Gastroesophageal sphincter (tissue), 4 donors: ENCODE results near the gene CREBBP. TPM values are rescaled to one million over a fixed set of nuclear protein-coding genes. Genes with fewer than 3 reads are reported as not detected.

Experiments used
- ATAC-seq: fragments of 150-250 bp; one replicate; pipeline ENCODE4 v1.9.1; 2016; ENCODE audit warnings: mild to moderate bottlenecking, moderate library complexity
- H3K27ac ChIP-seq, 4 donors: fragments of 200-600 bp; sonication (generic) in 3 of 4; 1 replicate in 3 of 4; 2 replicates in 1 of 4; pipeline ENCODE4 v1.5.1; 2016 to 2019
- H3K27me3 ChIP-seq: fragments of 200-600 bp; sonication (generic); one replicate; pipeline ENCODE4 v1.5.1; 2019
- H3K36me3 ChIP-seq, 2 donors: fragments of 200-600 bp; sonication (generic); one replicate each; pipeline ENCODE4 v1.5.1; 2019; ENCODE audit warnings: control low read depth in 1 of 2
- H3K4me1 ChIP-seq, 3 donors: fragments of 200-600 bp; sonication (generic); 1 replicate in 2 of 3; 2 replicates in 1 of 3; pipeline ENCODE4 v1.5.1; 2016 to 2019; ENCODE audit warnings: control low read depth in 2 of 3
- H3K4me3 ChIP-seq, 2 donors: fragments of 200-600 bp; sonication (generic); one replicate each; pipeline ENCODE4 v1.5.1; 2019; ENCODE audit warnings: mild to moderate bottlenecking in 1 of 2, moderate library complexity in 1 of 2
- H3K9me3 ChIP-seq, 3 donors: fragments of 200-600 bp; sonication (generic); one replicate each; pipeline ENCODE4 v1.5.1; 2017 to 2019; ENCODE audit warnings: control low read depth in 2 of 3
- EP300 ChIP-seq: sonication (generic); formaldehyde crosslinking; IDR thresholded peaks from one replicate; pipeline ENCODE4 v1.6.1; 2017; ENCODE audit warnings: antibody characterized with exemption, mild to moderate bottlenecking
- POLR2A ChIP-seq, 2 donors: fragments of 450-650 bp; IDR thresholded peaks; one replicate each; pipeline ENCODE4 v1.6.1; 2017; ENCODE audit warnings: antibody characterized with exemption in 2 of 2, mild to moderate bottlenecking in 2 of 2, moderate library complexity in 1 of 2
- POLR2AphosphoS5 ChIP-seq: sonication (generic); formaldehyde crosslinking; IDR thresholded peaks from one replicate; pipeline ENCODE4 v1.6.1; 2017; ENCODE audit warnings: antibody characterized with exemption
- WGBS, 2 donors: methylation state at CpG; one replicate each; pipeline ENCODE4 v1.1.5; 2018; ENCODE audit warnings: low coverage in 1 of 2; 5-methylcytosine and 5-hydroxymethylcytosine counted together
- total RNA-seq, 4 donors: library from RNA; depleted of rRNA; stranded (reverse); fragments of >200 nt; gene quantifications; one replicate each; pipeline ENCODE4 v1.1.0, GENCODE V29; 2016
- TF ChIP-seq, protein P1 (sequence below), 4 experiments: fragments of 200-600 bp in 2 of 4; fragments of 450-650 bp in 2 of 4; sonication (generic) in 1 of 4; IDR thresholded peaks; one replicate each; pipeline ENCODE4 v1.5.1; 2017 to 2019; ENCODE audit warnings: antibody characterized with exemption in 4 of 4, mild to moderate bottlenecking in 2 of 4, moderate library complexity in 2 of 4

CREBBP gene
- total RNA-seq, 4 donors from 2014 or later: 45.9 to 115 (median 61.7) TPM

DNA sequence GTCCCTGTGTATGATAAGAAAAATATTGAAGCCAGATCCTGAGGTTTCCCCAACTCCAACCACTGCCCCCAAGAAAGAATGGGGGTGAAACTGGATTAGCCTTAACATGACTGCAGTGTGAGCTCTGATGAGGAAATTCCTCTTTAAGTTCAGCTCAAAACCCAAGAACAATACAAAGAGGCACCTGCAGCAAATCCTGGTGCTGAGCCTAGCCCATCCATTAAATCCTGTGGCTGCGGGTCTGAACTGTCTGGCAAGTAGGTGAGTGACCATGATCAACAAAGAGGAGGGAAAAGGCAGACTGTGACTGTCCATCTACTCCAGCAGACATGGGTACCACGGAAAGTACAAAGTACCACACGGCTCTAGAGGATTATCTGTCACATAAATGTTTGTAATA is 64.2 kb downstream of the CREBBP start:
- 60 to 63% methylated on average over 1 to 3 of the region's 3 CpGs for WGBS, 2 donors
- no peak for TF ChIP-seq EP300
- no peak for TF ChIP-seq POLR2A (IDR thresholded peaks at IDR 0.05)
- TF ChIP-seq, protein P1, sequence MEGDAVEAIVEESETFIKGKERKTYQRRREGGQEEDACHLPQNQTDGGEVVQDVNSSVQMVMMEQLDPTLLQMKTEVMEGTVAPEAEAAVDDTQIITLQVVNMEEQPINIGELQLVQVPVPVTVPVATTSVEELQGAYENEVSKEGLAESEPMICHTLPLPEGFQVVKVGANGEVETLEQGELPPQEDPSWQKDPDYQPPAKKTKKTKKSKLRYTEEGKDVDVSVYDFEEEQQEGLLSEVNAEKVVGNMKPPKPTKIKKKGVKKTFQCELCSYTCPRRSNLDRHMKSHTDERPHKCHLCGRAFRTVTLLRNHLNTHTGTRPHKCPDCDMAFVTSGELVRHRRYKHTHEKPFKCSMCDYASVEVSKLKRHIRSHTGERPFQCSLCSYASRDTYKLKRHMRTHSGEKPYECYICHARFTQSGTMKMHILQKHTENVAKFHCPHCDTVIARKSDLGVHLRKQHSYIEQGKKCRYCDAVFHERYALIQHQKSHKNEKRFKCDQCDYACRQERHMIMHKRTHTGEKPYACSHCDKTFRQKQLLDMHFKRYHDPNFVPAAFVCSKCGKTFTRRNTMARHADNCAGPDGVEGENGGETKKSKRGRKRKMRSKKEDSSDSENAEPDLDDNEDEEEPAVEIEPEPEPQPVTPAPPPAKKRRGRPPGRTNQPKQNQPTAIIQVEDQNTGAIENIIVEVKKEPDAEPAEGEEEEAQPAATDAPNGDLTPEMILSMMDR (IDR thresholded peaks at IDR 0.05): no peak
- no peak for TF ChIP-seq POLR2AphosphoS5
- no peak overlapping the region for H3K27ac ChIP-seq
- H3K27me3 ChIP-seq: no peaks in the 10 kb centered on the region
- no peaks in the 10 kb centered on the region for H3K36me3 ChIP-seq
- H3K4me3 ChIP-seq: no peak overlapping the region
- H3K9me3 ChIP-seq: no peaks in the 10 kb centered on the region
- no peak for ATAC-seq
- peaks cover 12 to 91% (median 32%) of the 10 kb centered on the region in 3 donors for H3K4me1 ChIP-seq

DNA sequence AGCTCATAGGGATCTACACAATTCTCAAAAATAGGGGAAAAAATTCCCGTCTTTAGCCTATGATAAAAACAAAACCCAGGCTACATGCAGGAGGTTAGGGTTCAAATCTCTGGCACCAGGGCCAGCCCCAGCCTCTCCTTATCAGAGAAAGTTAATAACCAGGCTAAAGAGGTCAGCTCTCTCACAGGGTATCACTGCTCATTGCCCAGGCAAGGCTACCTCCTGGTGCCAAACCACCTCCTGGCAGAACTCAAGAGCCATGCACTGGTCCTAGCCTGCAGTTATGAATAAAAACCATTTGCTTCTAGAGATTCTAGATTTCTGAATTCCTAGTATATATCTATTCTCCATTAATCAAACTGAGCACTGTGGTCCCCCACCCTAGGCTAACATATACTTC is 65.8 kb downstream of the CREBBP start:
- Histone ChIP-seq H3K4me1 (peaks cover 11 to 88% (median 24%) of the 10 kb centered on the region in 3 donors), H3K36me3 (peaks cover 0 to 8% of the 10 kb centered on the region in 2 donors), H3K9me3 (no peaks in the 10 kb centered on the region), H3K27ac (no peak overlapping the region), H3K4me3 (no peak overlapping the region), H3K27me3 (no peaks in the 10 kb centered on the region)
- WGBS, 2 donors: 83 to 100% methylated on average over 1 of the region's 1 CpG
- ATAC-seq: no peak
- TF ChIP-seq POLR2A (IDR thresholded peaks at IDR 0.05) (no peak), EP300 (no peak), POLR2AphosphoS5 (no peak)
- TF ChIP-seq, protein P1 (IDR thresholded peaks at IDR 0.05): no peak

GRCh38 chr16:3812469-3813172 is 67.9 kb downstream of the CREBBP start:
- no peak for ATAC-seq
- Histone ChIP-seq H3K27ac (no peak overlapping the region), H3K4me1 (peaks cover 2 to 81% (median 11%) of the 10 kb centered on the region in 3 donors), H3K4me3 (no peak overlapping the region), H3K9me3 (no peaks in the 10 kb centered on the region), H3K36me3 (peaks cover 0 to 30% of the 10 kb centered on the region in 2 donors), H3K27me3 (no peaks in the 10 kb centered on the region)
- 72 to 92% methylated on average over 6 to 7 of the region's 8 CpGs for WGBS, 2 donors
- no peak for TF ChIP-seq EP300
- TF ChIP-seq, protein P1 (IDR thresholded peaks at IDR 0.05): no peak
- no peak for TF ChIP-seq POLR2A (IDR thresholded peaks at IDR 0.05)
- TF ChIP-seq POLR2AphosphoS5: no peak

DNA sequence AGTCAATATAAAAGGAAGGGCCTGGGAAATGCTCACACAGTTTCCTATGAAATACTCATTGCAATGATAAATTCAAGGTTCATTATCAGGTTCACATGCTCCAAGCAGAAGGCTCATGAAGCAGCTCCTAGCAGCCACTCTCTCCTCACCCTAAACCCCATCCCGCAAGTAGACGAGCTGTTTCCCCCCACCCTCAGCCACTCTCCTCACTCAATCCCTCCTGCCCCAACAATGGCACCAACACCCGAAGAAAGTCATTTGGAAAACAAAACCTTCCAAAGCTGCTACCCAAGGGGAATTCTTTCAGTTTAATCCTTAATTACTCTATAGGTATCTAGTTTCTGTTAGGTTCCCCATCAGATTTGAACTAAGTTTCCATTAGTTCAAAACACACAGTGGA is 69.7 kb downstream of the CREBBP start:
- TF ChIP-seq POLR2AphosphoS5: no peak
- no peak for TF ChIP-seq POLR2A (IDR thresholded peaks at IDR 0.05)
- TF ChIP-seq, protein P1 (IDR thresholded peaks at IDR 0.05): no peak
- TF ChIP-seq EP300: no peak
- no peak for ATAC-seq
- Histone ChIP-seq H3K4me1 (peaks cover 0 to 79% (median 0%) of the 10 kb centered on the region in 3 donors), H3K9me3 (no peaks in the 10 kb centered on the region), H3K27me3 (no peaks in the 10 kb centered on the region), H3K36me3 (peaks cover 0 to 41% of the 10 kb centered on the region in 2 donors), H3K4me3 (no peak overlapping the region), H3K27ac (no peak overlapping the region)
- 82 to 95% methylated on average over 3 of the region's 3 CpGs for WGBS, 2 donors

GRCh38 chr16:3810198-3810664 is 70.3 kb downstream of the CREBBP start:
- H3K36me3 ChIP-seq: peaks cover 0 to 41% of the 10 kb centered on the region in 2 donors
- no peaks in the 10 kb centered on the region for H3K9me3 ChIP-seq
- no peaks in the 10 kb centered on the region for H3K27me3 ChIP-seq
- TF ChIP-seq POLR2A (IDR thresholded peaks at IDR 0.05) (no peak), POLR2AphosphoS5 (no peak), EP300 (no peak)
- TF ChIP-seq, protein P1 (IDR thresholded peaks at IDR 0.05): no peak
- WGBS, 2 donors: 87 to 100% methylated on average over 1 to 6 of the region's 6 CpGs
- ATAC-seq: no peak
- no peak overlapping the region for H3K27ac ChIP-seq
- no peak overlapping the region for H3K4me3 ChIP-seq
- H3K4me1 ChIP-seq: peaks cover 0 to 81% (median 0%) of the 10 kb centered on the region in 3 donors
